ENCODE results near the gene VAMP5. TPM values are rescaled to one million over a fixed set of nuclear protein-coding genes. Genes with fewer than 3 reads are reported as not detected.

VAMP5 gene
- total and polyA plus RNA-seq, 9 of the 15 experiments (the other 6 are each of a cell fraction or from before 2014, with no cell fraction given), result 0.54 to 1.9 (median 1.5) TPM; not detected in 2

DNA sequence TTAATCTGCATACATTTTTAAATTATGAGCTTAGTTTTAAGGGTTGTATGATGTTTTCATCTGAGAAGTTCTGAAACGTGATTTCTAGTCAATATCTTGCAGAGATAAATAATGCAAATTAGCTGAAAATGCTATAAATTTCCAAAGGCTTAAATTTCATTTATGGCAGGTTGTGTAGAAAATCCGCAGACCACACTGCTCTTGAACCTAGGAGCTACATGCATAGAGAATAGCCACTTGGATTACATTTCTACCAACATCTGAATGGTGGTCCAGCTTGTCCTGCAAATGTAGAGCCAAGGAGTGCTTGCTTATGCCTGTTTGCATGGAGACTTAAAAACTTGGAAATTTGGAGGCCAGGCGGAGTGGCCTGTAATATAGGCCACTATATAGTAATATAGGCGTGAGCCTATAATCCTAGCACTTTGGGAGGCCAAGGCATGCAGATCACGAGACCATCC lies 38.4 kb upstream of the VAMP5 start (continued):
- TF ChIP-seq, protein P1, sequence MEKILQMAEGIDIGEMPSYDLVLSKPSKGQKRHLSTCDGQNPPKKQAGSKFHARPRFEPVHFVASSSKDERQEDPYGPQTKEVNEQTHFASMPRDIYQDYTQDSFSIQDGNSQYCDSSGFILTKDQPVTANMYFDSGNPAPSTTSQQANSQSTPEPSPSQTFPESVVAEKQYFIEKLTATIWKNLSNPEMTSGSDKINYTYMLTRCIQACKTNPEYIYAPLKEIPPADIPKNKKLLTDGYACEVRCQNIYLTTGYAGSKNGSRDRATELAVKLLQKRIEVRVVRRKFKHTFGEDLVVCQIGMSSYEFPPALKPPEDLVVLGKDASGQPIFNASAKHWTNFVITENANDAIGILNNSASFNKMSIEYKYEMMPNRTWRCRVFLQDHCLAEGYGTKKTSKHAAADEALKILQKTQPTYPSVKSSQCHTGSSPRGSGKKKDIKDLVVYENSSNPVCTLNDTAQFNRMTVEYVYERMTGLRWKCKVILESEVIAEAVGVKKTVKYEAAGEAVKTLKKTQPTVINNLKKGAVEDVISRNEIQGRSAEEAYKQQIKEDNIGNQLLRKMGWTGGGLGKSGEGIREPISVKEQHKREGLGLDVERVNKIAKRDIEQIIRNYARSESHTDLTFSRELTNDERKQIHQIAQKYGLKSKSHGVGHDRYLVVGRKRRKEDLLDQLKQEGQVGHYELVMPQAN (IDR thresholded peaks at IDR 0.05; ENCODE audit: borderline replicate concordance), result peak; percentile 13; the same call in 1 of the 2 replicates
- no peak for TF ChIP-seq POLR3G (IDR thresholded peaks at IDR 0.05; ENCODE audit: extremely low read depth, insufficient read length, insufficient replicate concordance)
- TF ChIP-seq GTF2A2 (tag; IDR thresholded peaks at IDR 0.05), result no peak
- TF ChIP-seq SNIP1 (IDR thresholded peaks at IDR 0.05; ENCODE audit: low read depth), result no peak
- TF ChIP-seq ZBTB17 (CRISPR knock-in tag; IDR thresholded peaks at IDR 0.05), result no peak
- TF ChIP-seq FOXJ3 (CRISPR knock-in tag; IDR thresholded peaks at IDR 0.05), result no peak
- 0 out of 2 replicates have a peak, but pooled peaks have one; percentile 24 for TF ChIP-seq NFATC3 (IDR thresholded peaks at IDR 0.05)
- TF ChIP-seq TCF3 (CRISPR knock-in tag; IDR thresholded peaks at IDR 0.05), result no peak
- TF ChIP-seq ZEB2 (IDR thresholded peaks at IDR 0.05), result no peak
- TF ChIP-seq MNT (conservative IDR thresholded peaks at IDR 0.05), result no peak; a peak in 1 of 4 replicates
- peak; percentile 76; the same call in 1 of the 2 replicates for TF ChIP-seq ERF (CRISPR knock-in tag; IDR thresholded peaks at IDR 0.05)
- no peak for TF ChIP-seq SRSF3 (IDR thresholded peaks at IDR 0.05; ENCODE audit: insufficient read depth, low read length)
- TF ChIP-seq, protein P2, sequence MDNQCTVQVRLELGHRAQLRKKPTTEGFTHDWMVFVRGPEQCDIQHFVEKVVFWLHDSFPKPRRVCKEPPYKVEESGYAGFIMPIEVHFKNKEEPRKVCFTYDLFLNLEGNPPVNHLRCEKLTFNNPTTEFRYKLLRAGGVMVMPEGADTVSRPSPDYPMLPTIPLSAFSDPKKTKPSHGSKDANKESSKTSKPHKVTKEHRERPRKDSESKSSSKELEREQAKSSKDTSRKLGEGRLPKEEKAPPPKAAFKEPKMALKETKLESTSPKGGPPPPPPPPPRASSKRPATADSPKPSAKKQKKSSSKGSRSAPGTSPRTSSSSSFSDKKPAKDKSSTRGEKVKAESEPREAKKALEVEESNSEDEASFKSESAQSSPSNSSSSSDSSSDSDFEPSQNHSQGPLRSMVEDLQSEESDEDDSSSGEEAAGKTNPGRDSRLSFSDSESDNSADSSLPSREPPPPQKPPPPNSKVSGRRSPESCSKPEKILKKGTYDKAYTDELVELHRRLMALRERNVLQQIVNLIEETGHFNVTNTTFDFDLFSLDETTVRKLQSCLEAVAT (IDR thresholded peaks at IDR 0.05), result no peak
- TF ChIP-seq ETV6 (IDR thresholded peaks at IDR 0.05; ENCODE audit: borderline replicate concordance in 1 of 2, low read depth in 2 of 2, low read length in 1 of 2), result no peak
- TF ChIP-seq ETV6 (CRISPR knock-in tag; IDR thresholded peaks at IDR 0.05; ENCODE audit: borderline replicate concordance), result no peak
- 0 out of 2 replicates have a peak, but pooled peaks have one; percentile 17 for TF ChIP-seq ZZZ3 (IDR thresholded peaks at IDR 0.05)
- peak; percentile 62; the same call in 1 of the 2 replicates for TF ChIP-seq PHTF2 (CRISPR knock-in tag; IDR thresholded peaks at IDR 0.05)
- no peak for TF ChIP-seq CHD4 (IDR thresholded peaks at IDR 0.05; ENCODE audit: insufficient read depth, insufficient replicate concordance, low read depth, low read length, poor library complexity, severe bottlenecking)
- no peak for TF ChIP-seq IFI16 (CRISPR knock-in tag; IDR thresholded peaks at IDR 0.05)
- peak in 1 of 2 experiments; percentile 10; a peak in 1 of 4 replicates for TF ChIP-seq NONO (IDR thresholded peaks at IDR 0.05; ENCODE audit: low read depth in 2 of 2, low read length in 1 of 2)
- no peak for TF ChIP-seq SMC3 (conservative IDR thresholded peaks at IDR 0.05; ENCODE audit: insufficient read depth, low read depth, low read length)
- no peak for TF ChIP-seq TRIM25 (IDR thresholded peaks at IDR 0.05; ENCODE audit: borderline replicate concordance)

All from K562 (cell line).